HepG2 (cell line): ENCODE measurements around the gene SLCO1B3. TPM values are rescaled to one million over a fixed set of nuclear protein-coding genes. Genes with fewer than 3 reads are reported as not detected.
A peak's percentile ranks its signal among the peaks of the same experiment; 100 is the strongest.

Source experiments
- ATAC-seq: fragments of 200-7000 bp; cut with Tn5 transposase; 3 replicates; pipeline ENCODE4 v1.9.1; 2020; ENCODE audit warnings: mild to moderate bottlenecking, moderate library complexity
- BruUV-seq: library from RNA; stranded (reverse); fragments of 400-500 nt; replicated peaks from 2 replicates; lab custom pipeline; 2021; lab: Mats Ljungman, UMichigan
- CTCF ChIA-PET: fragments of 300-600 bp; formaldehyde crosslinking; extraction: SDS; loops from one replicate; lab custom pipeline; 2021; ENCODE audit warnings: low total read pairs, inconsistent platforms, low intra/inter-chr PET ratio; lab: Yijun Ruan, JAX
- POLR2A ChIA-PET: fragments of 350-600 bp; sonication (Branson Sonifier 250); formaldehyde crosslinking; loops from one replicate; lab custom pipeline; 2020; ENCODE audit warnings: antibody characterized with exemption, inconsistent platforms; lab: Yijun Ruan, JAX
- DNase-seq: peaks from one replicate; pipeline ENCODE4 v3.0.0-alpha.2; 2015; ENCODE audit warnings: low spot score
- FAIRE-seq: peaks from 3 replicates; lab custom pipeline; 2011; peaks lifted over from hg19 to GRCh38; lab: Jason Lieb, UNC
- H2AFZ ChIP-seq: one replicate; pipeline ENCODE4 v1.6.1; 2011; ENCODE audit warnings: low read length, inconsistent platforms
- H3K27ac ChIP-seq: fragments of 300-600 bp; 3 replicates; pipeline ENCODE4 v1.8.0; 2011; ENCODE audit warnings: mixed run types, mild to moderate bottlenecking, mixed read lengths, low read length, inconsistent platforms; ENCODE audit not compliant: insufficient read depth; ENCODE audit errors: extremely low read length
- H3K27me3 ChIP-seq, 2 experiments: fragments of 200-600 bp in 1 of 2; 2 replicates in 1 of 2; 3 replicates in 1 of 2; pipeline versions ENCODE4 v1.6.0 to v1.8.0; 2011; ENCODE audit warnings: low read length in 2 of 2, mild to moderate bottlenecking in 2 of 2, moderate library complexity in 2 of 2, inconsistent platforms in 1 of 2; ENCODE audit not compliant: insufficient read depth in 2 of 2, control insufficient read depth in 1 of 2
- H3K36me3 ChIP-seq, 2 experiments: fragments of 200-600 bp in 1 of 2; replicated peaks in 1 of 2; 2 replicates in 1 of 2; 3 replicates in 1 of 2; pipeline versions ENCODE4 v1.5.1 to v1.8.0; 2011; ENCODE audit warnings: low read length in 2 of 2, inconsistent platforms in 1 of 2; ENCODE audit not compliant: insufficient read depth in 2 of 2, control insufficient read depth in 1 of 2
- H3K4me1 ChIP-seq: 2 replicates; pipeline ENCODE4 v1.5.1; 2012; ENCODE audit warnings: low read length, inconsistent platforms; ENCODE audit not compliant: insufficient read depth
- H3K4me2 ChIP-seq: 2 replicates; pipeline ENCODE4 v1.6.0; 2011; ENCODE audit warnings: low read depth, low read length, inconsistent platforms
- H3K4me3 ChIP-seq, 3 experiments: fragments of 200-600 bp in 1 of 3; sonication (generic), shearing (Covaris generic) in 1 of 3; replicated peaks in 1 of 3; 2 replicates each; pipeline ENCODE4 v1.5.1; 2011 to 2016; ENCODE audit warnings: low read length in 3 of 3, inconsistent platforms in 2 of 3, low read depth in 2 of 3, mild to moderate bottlenecking in 2 of 3, control low read depth in 1 of 3, mixed read lengths in 1 of 3; ENCODE audit not compliant: insufficient read depth in 1 of 3
- H3K79me2 ChIP-seq: one replicate; pipeline ENCODE4 v1.6.1; 2011; ENCODE audit warnings: low read length, inconsistent platforms; ENCODE audit not compliant: insufficient read depth
- H3K9ac ChIP-seq: 2 replicates; pipeline ENCODE4 v1.6.0; 2011; ENCODE audit warnings: mild to moderate bottlenecking, low read depth, low read length, inconsistent platforms; ENCODE audit not compliant: insufficient read depth
- H3K9me3 ChIP-seq: 2 replicates; pipeline ENCODE4 v1.5.1; 2012; ENCODE audit warnings: mild to moderate bottlenecking, low read length
- H4K20me1 ChIP-seq: 2 replicates; pipeline ENCODE4 v1.6.0; 2011; ENCODE audit warnings: inconsistent platforms, mild to moderate bottlenecking, low read length, moderate library complexity; ENCODE audit not compliant: insufficient read depth
- CTCF ChIP-seq: sonication (generic); formaldehyde crosslinking; IDR thresholded peaks from 2 replicates; pipeline ENCODE4 v1.5.0; 2020; ENCODE audit warnings: mild to moderate bottlenecking, missing genetic modification reagents, moderate library complexity
- MIXL1 ChIP-seq: IDR thresholded peaks from 2 replicates; pipeline ENCODE4 v1.6.1; 2016
- NFE2L1 ChIP-seq: sonication (generic); formaldehyde crosslinking; IDR thresholded peaks from 2 replicates; pipeline ENCODE4 v1.4.0; 2020; ENCODE audit warnings: missing genetic modification reagents, mild to moderate bottlenecking, borderline replicate concordance
- RAD21 ChIP-seq: fragments of 450-650 bp; formaldehyde crosslinking; IDR thresholded peaks from 2 replicates; pipeline ENCODE4 v1.5.0; 2020; ENCODE audit warnings: mild to moderate bottlenecking
- SMC3 ChIP-seq: IDR thresholded peaks from 2 replicates; pipeline ENCODE4 v1.6.1; 2011; ENCODE audit warnings: low read length, improper control_type of control experiment
- STAG1 ChIP-seq: sonication (generic); formaldehyde crosslinking; IDR thresholded peaks from 2 replicates; pipeline ENCODE4 v1.4.0; 2020; ENCODE audit warnings: missing genetic modification reagents
- ZBTB43 ChIP-seq: sonication (generic); formaldehyde crosslinking; conservative IDR thresholded peaks from 2 replicates; pipeline ENCODE4 v1.4.0; 2020; ENCODE audit warnings: missing genetic modification reagents
- ZNF574 ChIP-seq: sonication (generic); formaldehyde crosslinking; IDR thresholded peaks from 2 replicates; pipeline ENCODE4 v1.4.0; 2020; ENCODE audit warnings: missing genetic modification reagents
- ZNF589 ChIP-seq: sonication (generic); formaldehyde crosslinking; conservative IDR thresholded peaks from 2 replicates; pipeline ENCODE4 v1.8.0; 2022; ENCODE audit warnings: mild to moderate bottlenecking, moderate library complexity, missing genetic modification reagents
- ZNF746 ChIP-seq: sonication (generic); formaldehyde crosslinking; IDR thresholded peaks from 2 replicates; pipeline ENCODE4 v1.8.0; 2022; ENCODE audit warnings: mild to moderate bottlenecking, missing genetic modification reagents
- WGBS: methylation state at CpG from one replicate; pipeline ENCODE4 v1.1.6; 2017; ENCODE audit warnings: low lambda C conversion rate; 5-methylcytosine and 5-hydroxymethylcytosine counted together
- in situ Hi-C: cut with HindIII; loops from 2 replicates; pipeline ENCODE4 v1.10.0; 2017; ENCODE audit warnings: low pct_unique_long_range_greater_than_20kb; ENCODE audit not compliant: extremely low pct_ligation_motif_present
- intact Hi-C: fragments of 100-400 bp; cut with micrococcal nuclease; formaldehyde crosslinking; loops from one replicate; pipeline ENCODE4 v1.10.0; 2022; ENCODE audit not compliant: unreplicated experiment
- polyA plus RNA-seq, 8 experiments: library from polyadenylated mRNA; depleted of rRNA in 3 of 8; stranded (reverse) in 7 of 8; unstranded in 1 of 8; fragments of >200 nt; fragmentation: Illumina TruSeq in 4 of 8; extraction: Trizol in 4 of 8; gene quantifications; 2 replicates each; pipeline versions ENCODE4 v1.2.1 to v1.2.3, GENCODE V29; 2011 to 2016; ENCODE audit warnings: low read depth in 4 of 8, missing spikeins in 1 of 8, mixed read lengths in 1 of 8; ENCODE audit not compliant: insufficient read depth in 1 of 8
- total RNA-seq, 5 experiments: library from RNA; depleted of rRNA; stranded (reverse); fragments of >200 nt; fragmentation: Illumina TruSeq; extraction: Trizol; gene quantifications; 2 replicates each; pipeline ENCODE4 v1.2.3, GENCODE V29; 2016; ENCODE audit warnings: low read depth in 1 of 5
- TF ChIP-seq, protein P1 (sequence below): sonication (generic); formaldehyde crosslinking; IDR thresholded peaks from 2 replicates; pipeline ENCODE4 v1.5.1; 2020; ENCODE audit warnings: missing genetic modification reagents, mild to moderate bottlenecking, borderline replicate concordance

SLCO1B3 gene
- total and polyA plus RNA-seq, 2 of the 13 experiments (the other 11 are each of a cell fraction or from before 2014, with no cell fraction given): 0.15 TPM; not detected in 1

DNA sequence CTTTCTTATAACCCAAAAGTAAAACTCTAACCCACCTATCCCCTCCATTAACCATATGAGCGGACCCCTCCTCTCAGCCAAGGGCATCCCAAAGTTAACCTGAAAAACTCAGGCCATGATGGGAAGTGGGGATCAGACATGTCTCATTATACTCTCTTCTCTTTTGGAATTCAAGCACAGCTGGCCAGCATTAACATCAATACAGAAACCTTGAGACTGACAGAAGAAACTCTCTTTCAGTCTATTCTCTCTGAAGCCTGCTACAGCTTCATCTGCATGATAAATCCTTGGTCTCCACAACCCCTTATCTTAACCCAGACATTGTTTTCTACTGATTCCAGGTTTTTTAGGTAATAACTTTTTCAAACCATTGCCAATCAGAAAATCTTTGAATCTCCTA is 17.5 kb upstream of the SLCO1B3 start:
- H3K4me3 ChIP-seq: no peak overlapping the region
- no peak for DNase-seq
- H2AFZ ChIP-seq: no peak overlapping the region
- no peaks in the 10 kb centered on the region for H4K20me1 ChIP-seq
- intact Hi-C loops (no loop called here), in situ Hi-C loops (loop anchor here (10.0 kb wide), 1 partner anchor 148 kb away; no protein-coding TSS in a partner anchor)
- H3K27me3 ChIP-seq: no peaks in the 10 kb centered on the region
- ATAC-seq: no peak
- no peaks in the 10 kb centered on the region for H3K36me3 ChIP-seq
- no peaks in the 10 kb centered on the region for H3K79me2 ChIP-seq
- CTCF ChIA-PET: no interaction called here
- POLR2A ChIA-PET: no interaction called here
- no peak for FAIRE-seq
- no peak for TF ChIP-seq ZNF589 (CRISPR knock-in tag)
- BruUV-seq: no TSS peak
- no peaks in the 10 kb centered on the region for H3K9me3 ChIP-seq
- WGBS: 45% methylated on average over 1 of the region's 1 CpG
- H3K9ac ChIP-seq: no peak overlapping the region
- no peak overlapping the region for H3K4me2 ChIP-seq
- no peaks in the 10 kb centered on the region for H3K4me1 ChIP-seq
- H3K27ac ChIP-seq: no peak overlapping the region

- no peaks in the 10 kb centered on the region for H3K79me2 ChIP-seq
- no peak overlapping the region for H3K4me3 ChIP-seq
- H3K9me3 ChIP-seq: no peaks in the 10 kb centered on the region
- H4K20me1 ChIP-seq: no peaks in the 10 kb centered on the region
- H3K4me2 ChIP-seq: no peak overlapping the region
- intact Hi-C loops (loop anchor here (1.0 kb wide), 3 partner anchors 152 to 334 kb away; no protein-coding TSS in a partner anchor), in situ Hi-C loops (loop anchor here (10.0 kb wide), 1 partner anchor 154 kb away; no protein-coding TSS in a partner anchor)
- POLR2A ChIA-PET: no interaction called here
- peak; percentile 90 for ATAC-seq
- H3K9ac ChIP-seq: no peak overlapping the region
- BruUV-seq: no TSS peak
- WGBS: 0% methylated on average over 1 of the region's 1 CpG
- H3K4me1 ChIP-seq: no peaks in the 10 kb centered on the region
- H2AFZ ChIP-seq: no peak overlapping the region
- TF ChIP-seq NFE2L1 (CRISPR knock-in tag): no peak
- TF ChIP-seq STAG1: peak; percentile 89
- no peak for TF ChIP-seq ZNF746 (CRISPR knock-in tag)
- peak; percentile 61 for TF ChIP-seq RAD21 (CRISPR knock-in tag)
- peak; percentile 75 for TF ChIP-seq SMC3
- TF ChIP-seq ZNF574 (CRISPR knock-in tag): no peak
- TF ChIP-seq ZBTB43 (CRISPR knock-in tag): no peak
- TF ChIP-seq CTCF (CRISPR knock-in tag): peak; percentile 71
- TF ChIP-seq, protein P1, sequence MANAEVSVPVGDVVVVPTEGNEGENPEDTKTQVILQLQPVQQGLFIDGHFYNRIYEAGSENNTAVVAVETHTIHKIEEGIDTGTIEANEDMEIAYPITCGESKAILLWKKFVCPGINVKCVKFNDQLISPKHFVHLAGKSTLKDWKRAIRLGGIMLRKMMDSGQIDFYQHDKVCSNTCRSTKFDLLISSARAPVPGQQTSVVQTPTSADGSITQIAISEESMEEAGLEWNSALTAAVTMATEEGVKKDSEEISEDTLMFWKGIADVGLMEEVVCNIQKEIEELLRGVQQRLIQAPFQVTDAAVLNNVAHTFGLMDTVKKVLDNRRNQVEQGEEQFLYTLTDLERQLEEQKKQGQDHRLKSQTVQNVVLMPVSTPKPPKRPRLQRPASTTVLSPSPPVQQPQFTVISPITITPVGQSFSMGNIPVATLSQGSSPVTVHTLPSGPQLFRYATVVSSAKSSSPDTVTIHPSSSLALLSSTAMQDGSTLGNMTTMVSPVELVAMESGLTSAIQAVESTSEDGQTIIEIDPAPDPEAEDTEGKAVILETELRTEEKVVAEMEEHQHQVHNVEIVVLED (CRISPR knock-in tag): no peak
- TF ChIP-seq MIXL1 (CRISPR knock-in tag): peak; percentile 50; the same call in 1 of the 2 replicates
- no peak for FAIRE-seq
- CTCF ChIA-PET: interaction anchor here (1.7 to 2.3 kb wide), 2 partner anchors 152 to 335 kb away, joined by 14 to 39 read pairs; no protein-coding TSS in a partner anchor
- H3K27me3 ChIP-seq: no peaks in the 10 kb centered on the region
- DNase-seq: peak; percentile 46
- H3K36me3 ChIP-seq: no peaks in the 10 kb centered on the region
- H3K27ac ChIP-seq: no peak overlapping the region
Observed at GRCh38 chr12:20798554-20798953, 12.0 kb upstream of the SLCO1B3 start.
